GM18520 (cell line): ENCODE data around the gene PVR.
"Not testable (repeated sequence)": the region's sequence is repeated elsewhere in the genome, so short reads cannot be mapped to it uniquely, and the experiment has no call there.

Experiments used
- ATAC-seq: cut with Tn5 transposase; IDR thresholded peaks from one replicate; pipeline ENCODE4 v1.9.1; 2021; ENCODE audit not compliant: unreplicated experiment

Gene PVR

GRCh38 chr19:44694184-44694579 is 50.5 kb downstream of the PVR start:
- no peak for ATAC-seq

DNA sequence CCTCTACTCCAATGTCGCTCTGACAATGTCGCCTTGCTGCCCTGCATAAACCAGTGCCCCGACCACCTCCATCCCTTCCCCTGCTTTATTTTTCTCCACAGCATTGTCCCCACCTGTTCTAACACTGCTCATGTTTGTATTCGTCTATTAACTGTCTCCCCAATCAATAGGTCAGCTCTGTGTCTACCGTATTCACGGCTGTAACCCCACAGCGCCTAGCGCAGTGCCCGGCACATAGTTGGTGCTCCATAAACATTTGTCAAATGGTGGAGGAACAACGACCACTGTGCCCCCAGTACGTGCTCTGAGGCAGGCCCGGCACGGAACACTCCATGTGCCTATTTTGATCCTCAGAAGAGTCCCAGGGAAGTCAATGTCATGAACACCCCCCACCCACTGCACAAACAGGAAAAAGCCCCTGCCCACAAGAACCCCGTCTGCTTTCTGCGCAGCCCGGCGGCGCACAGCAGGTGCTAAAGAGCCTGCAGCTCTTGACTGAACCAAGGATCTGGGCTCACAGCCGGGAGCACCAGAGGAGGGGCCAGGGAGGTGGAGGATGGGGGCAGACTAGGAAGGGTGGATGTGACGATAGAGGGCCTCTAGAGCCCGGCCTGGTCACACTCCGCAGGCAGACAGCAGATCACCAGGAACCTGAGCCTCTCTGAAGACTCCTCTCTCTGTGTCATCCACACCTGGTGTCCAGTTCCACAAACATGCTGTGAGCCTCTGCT is 53.4 kb downstream of the PVR start:
- ATAC-seq: no peak

DNA sequence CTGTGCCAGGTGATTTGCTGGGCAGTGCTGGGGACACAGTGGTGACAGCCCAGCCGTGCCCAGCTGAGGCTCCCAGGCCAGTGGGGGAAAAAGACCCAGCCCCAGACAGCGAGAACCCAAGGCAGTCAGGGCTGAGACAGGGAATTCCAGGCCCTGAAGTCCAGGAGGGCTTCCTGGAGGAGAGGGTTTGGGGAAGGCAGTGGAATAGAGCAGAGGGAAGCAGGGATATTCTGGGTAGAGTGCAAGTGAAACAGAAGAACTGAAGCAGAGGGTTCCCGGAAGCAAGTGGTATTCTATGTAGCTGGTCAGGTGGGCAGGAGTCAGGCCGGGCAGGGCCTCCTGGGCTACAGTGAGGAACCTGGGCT is 53.9 kb downstream of the PVR start:
- no peak for ATAC-seq

- no peak for ATAC-seq
Measured at GRCh38 chr19:44698492-44699201, 54.9 kb downstream of the PVR start, which contains the start of gene CEACAM16. Gene CEACAM16, plus strand, starts transcription at chr19:44699151. Its CDS starts 2,306 bp downstream, at chr19:44701457.

DNA sequence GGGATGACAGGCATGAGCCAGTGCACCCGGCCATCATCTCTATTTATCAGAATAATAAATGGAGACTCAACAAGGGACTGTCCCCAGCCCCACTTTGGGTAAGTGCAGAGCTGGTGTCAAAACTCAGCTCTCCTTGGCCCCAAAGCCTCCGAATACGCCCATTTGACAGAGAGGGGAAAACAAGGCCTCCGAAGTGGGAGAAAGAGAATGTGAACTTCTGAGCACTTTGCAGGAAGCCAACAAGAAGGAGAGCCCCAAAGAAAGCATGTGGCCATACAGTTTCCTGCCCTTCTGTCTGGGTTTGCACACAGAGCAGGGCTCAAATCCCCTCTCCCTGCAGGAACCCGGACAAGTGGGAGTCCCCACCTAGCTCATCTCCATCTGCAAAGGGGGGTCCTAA is 56.8 kb downstream of the PVR start:
- ATAC-seq: no peak

- no peak for ATAC-seq
Measured at GRCh38 chr19:44701228-44701627, 57.5 kb downstream of the PVR start.

- ATAC-seq: no peak
Measured at GRCh38 chr19:44702551-44703176, 59.0 kb downstream of the PVR start.

GRCh38 chr19:44703336-44704078 is 59.8 kb downstream of the PVR start:
- ATAC-seq: no peak

DNA sequence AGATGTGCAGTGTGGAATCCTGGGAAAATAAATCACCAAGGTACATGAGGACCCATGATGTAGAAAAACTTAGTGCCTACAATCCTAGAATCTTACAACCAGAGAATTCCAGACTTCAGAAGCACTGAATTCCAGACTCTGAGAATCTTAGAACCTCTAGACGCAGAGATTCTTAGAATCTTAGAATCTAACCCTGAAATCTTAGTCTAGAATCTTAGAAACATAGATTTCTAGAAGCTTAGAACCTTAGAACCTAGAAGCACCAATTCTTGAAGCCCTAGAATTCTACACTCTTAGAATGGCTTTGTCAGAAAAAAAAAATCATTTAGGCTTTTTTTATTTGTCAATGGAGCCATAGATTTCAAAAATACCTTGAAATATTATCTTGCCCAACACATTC is 61.3 kb downstream of the PVR start:
- no peak for ATAC-seq

- ATAC-seq: no peak
Measured at GRCh38 chr19:44705502-44706010, 61.8 kb downstream of the PVR start.

DNA sequence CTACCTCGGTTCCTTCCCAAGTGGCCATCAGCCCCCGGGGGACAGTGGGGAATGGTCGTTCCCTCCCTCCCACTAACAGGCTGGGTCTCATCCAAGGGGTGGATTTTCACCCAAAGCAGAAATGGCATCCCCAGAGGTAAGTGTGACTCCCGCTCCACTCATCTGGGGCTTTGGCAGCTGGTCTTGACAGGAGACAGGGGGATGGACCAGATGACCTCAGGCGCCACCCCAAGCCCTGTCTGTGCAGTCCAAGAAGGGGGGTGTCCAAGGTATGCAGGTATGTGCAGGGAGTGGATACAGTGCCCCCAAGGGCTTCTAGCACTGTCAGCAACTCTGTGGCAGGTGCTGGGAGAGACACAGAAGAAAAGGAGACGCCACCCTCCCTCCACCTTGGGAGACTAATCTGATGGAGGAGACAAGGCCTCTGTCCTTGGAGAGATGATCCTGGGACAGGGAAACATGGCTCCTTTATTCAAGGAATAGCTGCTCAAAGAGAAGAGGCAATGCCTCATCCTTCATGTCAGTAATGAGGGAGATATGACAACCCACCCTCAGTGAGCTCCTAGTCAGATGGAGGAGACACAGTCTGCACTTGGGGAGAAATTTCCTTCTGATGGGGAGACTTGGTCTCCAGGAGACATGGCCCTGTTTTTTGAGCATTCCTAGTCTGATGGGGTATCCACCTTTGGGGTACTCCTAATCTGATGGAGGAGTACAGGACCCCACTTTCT is 63.0 kb downstream of the PVR start:
- no peak for ATAC-seq

DNA sequence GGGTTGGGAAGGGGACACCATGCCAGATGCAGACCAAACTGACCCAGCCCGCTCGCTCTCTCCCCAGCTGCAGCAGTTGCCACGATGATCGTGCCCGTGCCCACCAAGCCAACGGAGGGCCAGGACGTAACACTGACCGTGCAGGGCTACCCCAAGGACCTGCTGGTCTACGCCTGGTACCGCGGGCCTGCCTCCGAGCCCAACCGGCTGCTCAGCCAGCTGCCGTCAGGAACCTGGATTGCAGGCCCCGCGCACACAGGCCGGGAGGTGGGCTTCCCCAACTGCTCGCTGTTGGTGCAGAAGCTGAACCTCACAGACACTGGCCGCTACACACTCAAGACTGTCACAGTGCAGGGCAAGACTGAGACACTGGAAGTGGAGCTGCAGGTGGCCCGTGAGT is 64.1 kb downstream of the PVR start:
- no peak for ATAC-seq

DNA sequence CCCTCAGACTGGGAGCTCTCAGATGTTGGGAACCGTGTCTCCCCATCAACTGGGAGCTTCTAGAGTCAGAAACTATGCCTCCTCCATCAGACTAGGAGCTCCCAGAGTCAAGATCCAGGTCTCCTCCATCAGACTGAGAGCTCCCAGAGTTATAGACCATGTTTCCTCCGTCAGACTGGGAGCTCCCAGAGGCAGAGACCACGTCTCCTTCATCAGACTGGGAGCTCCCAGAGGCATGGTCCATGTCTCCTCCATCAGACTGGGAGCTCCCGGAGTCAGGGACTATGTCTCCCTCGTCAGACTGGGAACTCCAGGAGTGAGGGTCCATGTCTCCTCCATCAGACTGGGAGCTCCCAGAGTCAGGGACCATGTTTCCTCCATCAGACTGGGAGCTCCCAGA is 65.2 kb downstream of the PVR start:
- no peak for ATAC-seq

- not testable (repeated sequence) for ATAC-seq
Measured at GRCh38 chr19:44709434-44710266, 65.9 kb downstream of the PVR start.

DNA sequence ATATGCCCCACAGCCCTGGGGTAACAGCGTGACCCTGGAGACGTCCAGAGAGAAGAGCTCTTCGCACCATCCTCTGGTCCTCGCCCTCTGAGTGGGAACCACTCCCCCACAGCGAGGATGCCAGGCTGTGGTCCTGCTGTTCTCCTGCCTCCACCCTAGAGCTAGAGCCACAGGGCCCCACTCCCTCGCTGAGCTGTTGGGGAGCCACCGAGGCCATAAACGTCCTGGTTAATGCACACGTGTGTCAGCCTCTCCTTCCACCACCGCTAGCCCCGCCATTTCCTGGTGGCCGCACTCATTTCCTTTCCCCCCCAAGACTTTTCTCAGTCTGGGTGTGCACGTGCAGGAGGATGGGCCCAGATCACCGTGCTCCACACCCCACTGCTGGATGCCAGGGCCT is 66.8 kb downstream of the PVR start:
- ATAC-seq: no peak

DNA sequence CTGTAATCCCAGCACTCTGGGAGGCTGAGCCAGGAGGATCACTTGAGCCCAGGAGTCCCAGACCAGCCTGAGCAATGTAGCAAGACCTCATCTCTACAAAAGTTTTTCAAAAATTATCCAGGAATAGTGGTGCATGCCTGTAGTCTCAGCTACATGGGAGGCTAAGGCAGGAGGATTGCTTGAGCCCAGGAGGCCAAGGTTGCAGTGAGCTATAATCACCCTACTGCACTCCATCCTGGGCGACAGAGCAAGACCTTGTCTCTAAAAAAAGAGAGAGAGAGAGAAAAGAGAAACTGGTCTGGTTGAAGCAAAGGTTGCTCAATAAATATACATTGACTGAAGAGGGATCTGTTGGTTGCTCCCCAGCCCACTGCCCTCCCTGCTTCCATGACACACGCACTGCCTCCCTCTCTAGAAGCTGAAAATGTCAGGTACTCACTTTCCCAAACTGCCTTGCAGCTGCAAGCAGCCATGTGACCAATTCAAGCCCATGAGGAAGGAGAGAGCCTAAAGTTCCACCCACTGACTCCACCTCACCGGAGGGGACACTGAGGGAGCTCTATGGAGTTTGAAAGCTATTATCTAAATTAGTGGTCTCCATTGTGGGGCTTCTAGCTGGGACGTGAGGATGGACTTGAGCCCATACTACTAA is 69.3 kb downstream of the PVR start:
- ATAC-seq: no peak
